HG03039 (cell line): ENCODE data around the gene CTNNA2.

Experiments used
- ATAC-seq: cut with Tn5 transposase; IDR thresholded peaks from one replicate; pipeline ENCODE4 v1.9.1; 2021; ENCODE audit warnings: mild to moderate bottlenecking, moderate library complexity; ENCODE audit not compliant: unreplicated experiment

CTNNA2 gene

DNA sequence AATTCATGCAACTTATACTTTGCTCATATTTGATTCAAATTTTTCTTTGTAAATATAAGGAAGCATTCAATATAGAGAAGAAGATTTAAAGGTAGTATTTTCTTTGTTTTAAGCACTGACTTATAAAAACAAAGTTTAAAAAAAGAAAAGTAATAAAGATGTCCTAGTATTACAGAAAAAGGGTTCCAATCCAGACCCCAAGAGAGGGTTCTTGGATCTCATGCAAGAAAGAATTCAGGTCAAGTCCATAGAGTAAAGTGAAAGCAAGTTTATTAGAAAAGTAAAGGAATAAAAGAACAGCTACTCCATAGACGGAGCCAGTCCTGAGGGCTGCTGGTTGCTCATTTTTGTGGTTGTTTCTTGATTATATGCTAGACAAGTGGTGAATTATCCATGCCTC, 267.9 kb downstream of the CTNNA2 start:
- no peak for ATAC-seq

DNA sequence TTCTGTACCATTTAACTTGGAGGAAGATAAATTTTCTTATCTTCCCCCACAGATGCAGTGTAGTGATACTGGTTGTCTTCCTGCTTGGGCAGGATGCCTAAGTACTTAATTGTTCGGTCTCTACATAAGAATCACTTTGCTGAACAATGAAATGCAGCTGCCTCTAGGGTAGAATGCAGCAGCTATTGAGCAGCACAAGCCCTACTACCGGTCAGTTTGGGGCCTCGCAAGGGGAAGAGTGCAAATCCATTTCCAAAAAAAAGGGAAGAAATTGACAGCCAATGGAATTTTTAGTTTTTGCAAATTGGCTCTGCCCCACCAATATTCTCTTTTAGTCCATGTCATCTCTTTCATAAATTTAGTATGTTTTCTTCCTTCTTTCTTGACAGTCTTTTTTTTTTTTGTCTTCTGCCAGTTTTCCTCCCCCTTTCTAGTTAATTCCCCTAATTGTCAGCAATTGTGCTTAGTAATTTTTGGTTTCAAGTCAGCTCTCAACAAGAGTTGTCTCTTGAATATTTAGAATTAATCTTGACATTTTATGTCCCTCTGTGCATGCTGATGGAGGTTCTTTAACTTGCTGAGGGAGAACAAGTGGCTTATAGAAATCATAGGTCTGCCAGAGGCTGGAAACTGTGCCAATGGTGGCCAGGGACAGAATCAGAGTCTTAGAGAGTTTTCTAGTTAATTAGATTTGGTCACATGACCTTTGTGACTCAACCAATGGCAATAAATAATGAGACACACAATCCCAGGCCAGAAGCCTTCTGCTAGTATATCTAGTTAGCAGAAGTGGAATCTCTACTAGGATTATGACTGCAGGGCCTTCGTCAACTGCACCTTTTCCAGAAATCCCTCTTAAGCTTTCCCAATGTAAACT, 270.0 kb downstream of the CTNNA2 start:
- no peak for ATAC-seq

DNA sequence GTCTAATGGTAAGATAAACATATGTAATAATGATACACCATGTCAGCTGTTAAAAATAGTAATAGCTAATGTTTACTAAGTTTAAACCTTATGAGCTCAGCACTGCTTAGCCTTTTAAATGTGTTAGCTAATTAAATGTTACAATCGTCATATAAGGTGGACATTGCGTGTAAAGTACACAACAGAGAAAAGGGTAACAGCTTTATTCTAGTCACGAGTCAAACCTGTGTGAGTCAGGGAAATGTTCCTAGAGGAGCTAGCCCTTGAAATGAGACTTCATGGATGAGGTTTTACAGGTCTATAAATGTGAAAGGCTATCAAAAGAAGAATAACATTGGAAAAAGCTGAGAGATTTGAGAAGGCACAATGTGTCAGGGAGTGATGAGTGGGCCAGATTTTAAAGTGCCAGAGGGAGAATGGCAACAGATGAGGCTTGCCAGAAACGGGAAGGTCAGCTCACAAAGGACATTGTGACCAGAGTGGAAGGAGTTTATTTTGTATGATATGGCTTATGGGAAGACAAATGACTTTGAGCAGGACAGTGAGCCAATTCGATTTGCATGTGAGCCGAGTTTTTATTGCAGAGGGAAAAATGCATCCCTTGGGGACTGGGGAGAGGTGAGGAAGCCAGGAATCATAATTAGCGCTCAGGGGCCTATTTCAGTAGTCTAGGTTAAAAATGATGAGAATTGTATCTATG, 276.3 kb downstream of the CTNNA2 start:
- ATAC-seq = no peak

DNA sequence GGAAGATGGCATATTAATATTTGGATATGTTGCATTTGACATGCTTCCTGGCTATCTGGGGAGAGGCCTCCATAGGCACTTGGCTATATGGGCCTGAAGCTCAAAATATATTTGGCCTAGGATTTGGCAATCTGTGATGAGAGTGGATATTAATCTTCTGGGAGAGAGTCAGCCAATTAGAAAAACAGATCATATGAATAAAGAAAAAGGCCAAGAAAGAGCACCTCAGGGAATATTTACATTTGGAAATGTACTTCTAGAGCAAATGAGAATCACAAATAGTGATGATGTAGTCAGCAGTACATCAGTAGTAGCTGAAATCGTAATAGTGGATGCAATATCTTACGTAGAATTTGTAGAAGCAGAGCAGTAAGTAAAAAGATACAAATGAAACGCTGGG, 277.0 kb downstream of the CTNNA2 start:
- no peak for ATAC-seq

DNA sequence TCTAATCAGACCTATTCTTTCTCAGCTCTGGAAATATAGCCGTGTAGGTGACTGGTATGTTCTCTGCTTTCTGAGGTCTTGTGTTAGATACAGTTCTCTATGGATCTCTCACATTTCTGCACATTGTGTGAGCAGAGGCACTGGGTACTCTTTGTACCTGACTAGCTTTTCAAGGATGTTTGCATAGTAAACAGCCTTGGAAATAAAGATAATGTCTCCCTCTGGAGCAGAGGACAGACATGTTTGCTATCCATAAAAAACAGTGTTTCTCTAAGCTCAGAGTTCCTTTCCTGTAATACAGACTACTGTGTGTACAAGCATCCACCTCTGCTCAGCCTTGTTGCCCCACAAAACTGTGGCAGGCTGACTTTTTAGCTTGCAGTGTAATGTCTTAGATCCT, 279.2 kb downstream of the CTNNA2 start:
- no peak for ATAC-seq

DNA sequence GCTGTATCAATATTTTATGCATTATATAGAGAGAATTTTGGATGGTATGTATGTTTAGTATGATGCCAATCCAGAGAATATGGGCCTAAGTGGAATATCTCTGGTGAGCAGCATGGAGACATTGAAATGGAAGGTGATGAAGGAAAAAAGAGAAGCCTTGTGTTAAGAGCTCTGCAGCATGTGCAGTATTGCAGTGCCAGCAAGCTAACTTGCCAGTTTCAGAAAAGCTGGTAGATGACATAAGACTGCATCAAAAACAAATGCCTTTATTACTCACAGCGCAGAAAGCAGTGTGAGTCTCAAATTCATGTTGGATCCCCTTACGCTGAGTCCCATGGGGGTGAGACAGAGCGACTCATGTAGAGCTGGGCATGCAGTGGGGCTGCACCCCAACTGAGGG, 280.2 kb downstream of the CTNNA2 start:
- no peak for ATAC-seq

DNA sequence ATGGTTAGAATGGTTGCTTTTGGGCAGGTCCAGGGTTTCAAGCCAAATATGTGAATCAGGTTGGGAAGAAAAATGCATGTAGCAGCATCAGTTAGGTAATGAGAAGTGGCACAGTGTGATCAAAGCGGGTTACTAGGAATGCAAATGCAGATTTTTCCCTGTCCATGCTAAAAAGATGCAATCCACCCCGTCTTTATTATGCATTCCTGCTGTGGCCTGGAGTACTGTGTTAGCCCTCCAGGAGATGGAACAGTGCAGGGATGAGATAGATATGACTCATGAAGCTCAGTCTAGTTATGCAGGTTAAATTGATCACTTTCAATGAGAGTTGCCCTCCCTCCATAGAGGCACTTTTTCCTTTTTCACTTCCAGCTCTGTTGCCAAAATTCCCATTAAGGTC, 283.8 kb downstream of the CTNNA2 start:
- no peak for ATAC-seq

DNA sequence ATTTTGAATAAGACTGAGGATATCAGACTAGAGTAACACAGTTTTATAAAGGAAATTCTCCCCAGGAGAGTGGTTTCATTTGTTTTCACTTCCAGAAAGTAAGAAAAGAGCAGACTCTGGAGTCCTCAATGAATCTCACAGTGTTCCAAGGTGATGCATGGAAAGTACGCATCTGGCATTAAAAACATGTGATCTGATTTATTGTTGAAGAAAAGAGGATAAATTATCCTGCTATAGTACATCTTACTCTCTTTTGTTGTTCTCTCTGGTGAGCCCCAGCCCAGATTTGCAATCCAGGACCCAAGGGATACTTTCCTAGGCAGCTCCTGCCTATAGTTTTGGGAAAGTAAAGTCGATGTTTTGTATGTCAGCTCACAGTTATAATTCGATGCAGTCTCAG, 285.9 kb downstream of the CTNNA2 start:
- no peak for ATAC-seq

DNA sequence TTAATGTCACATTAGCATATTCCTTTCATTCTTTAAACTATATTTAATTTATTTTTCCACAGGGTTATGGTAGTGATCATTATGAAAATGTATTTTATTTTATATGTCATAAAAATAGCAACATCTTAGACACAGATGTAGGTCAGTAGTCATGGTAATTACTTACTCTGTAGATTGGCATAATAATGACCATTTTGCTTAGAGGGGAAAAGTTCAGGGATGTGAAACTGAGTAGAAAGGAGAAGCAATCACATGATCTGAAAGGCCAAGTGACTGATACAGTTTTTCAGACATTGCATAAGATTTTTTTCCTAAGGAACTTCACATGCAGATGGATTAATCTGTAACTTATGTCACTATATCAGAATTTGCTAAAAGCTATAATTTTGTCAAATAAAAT, 286.9 kb downstream of the CTNNA2 start:
- no peak for ATAC-seq

DNA sequence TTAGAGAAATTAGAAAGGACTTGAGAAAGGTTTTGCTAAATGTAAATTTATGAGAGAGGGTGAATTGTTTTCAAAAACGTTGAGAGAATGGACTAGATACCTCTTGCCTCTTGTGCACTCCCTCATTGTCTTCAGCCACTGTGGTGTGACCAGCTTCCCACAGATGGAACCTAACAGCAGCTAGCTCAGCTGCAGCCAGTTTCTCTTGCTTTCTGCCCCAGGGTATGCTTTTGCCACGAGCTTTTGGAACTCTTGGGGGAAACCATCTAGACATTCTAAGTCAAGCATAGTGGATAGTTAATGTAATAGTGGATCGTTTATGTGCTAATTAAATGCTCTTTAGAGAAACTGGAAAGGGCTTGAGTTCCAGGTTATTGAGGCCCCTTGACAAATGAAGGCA, 288.2 kb downstream of the CTNNA2 start:
- no peak for ATAC-seq

DNA sequence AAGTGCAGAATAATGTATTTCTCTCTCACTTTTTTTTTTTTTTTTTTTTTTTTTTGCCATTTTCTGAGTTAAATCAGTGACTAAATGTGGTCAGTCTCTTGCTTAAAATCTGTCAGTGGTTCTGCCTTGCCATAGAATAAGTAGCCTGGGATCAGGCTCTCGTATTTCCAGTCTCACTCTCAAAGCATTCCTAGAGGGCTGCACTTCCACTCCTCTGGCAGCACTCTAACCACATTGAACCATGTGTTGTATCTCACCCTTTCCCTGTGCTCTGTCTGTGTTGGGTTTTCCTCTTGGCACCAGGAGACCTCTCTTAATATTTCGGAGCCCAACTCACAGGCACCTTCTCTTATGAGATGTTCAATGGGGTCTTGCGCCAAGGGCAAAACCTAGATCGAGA, 304.4 kb downstream of the CTNNA2 start:
- ATAC-seq = no peak

DNA sequence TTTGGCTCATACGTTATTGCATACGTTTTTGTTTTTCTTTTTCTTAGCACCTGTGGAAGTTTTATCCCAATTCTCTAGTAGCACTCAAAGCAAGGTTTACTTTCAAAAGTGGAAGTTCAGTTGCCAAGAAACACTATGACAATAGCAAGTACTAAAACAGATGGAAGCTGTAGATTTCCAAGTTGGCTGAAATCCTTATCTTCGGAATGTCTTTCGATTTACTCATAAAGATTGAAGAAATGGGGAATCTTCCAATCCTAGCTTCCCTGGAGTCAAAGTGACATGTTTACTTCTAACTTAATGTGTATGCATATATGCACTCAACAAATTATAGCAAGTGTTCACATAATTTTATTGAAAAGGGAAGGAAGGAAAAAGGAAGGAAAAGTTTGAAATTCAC, 307.4 kb downstream of the CTNNA2 start:
- ATAC-seq = no peak

DNA sequence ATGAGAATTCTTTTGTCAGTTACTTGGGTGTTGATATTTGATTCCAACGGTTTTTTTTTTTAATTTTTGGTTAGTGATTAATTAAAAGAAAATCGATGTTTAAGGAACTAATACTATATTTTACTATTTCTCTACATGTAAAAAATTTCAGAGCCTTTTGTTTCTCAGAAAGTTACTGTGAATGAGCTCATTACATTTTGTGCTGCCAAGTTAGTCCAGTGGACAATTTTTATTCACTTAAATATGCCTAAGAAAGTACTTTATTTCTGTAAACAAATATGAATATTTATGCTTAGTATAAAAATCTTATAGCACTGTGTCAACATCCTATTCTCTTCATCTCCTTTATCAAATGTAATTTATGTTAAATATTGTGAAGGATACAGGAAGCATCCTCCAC, 309.3 kb downstream of the CTNNA2 start:
- no peak for ATAC-seq

DNA sequence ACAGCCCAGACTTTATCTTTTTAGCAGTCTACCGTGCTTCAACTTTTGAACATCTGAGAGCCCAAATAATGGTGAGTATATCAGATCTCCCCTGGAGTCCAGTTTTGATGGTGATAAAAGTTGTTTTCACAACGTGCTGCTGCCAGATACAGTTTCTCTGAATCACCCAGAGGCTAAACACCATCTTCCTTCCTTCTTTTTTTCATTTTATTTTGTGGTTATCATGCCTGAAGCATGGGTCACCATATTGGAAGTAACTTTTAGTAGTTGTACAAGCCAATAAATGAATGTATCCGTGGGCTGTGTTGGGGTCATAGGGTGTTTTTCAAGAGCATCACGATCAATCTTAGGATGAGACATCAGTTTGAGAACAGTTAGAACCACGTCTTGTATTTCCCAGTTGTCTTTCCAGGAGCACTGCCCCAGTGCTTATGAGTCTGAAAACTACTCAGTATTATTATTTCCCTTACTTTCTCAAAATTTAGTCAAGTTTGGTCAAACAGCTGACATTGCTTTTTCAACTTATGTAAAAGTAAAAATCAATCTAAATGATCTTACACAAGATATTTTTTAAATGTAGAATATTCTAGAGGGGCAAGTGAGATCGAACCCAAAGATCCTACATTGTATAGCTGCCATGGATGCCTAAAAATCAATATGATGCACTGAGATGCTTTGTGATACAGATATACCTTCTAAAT, 311.4 kb downstream of the CTNNA2 start:
- no peak for ATAC-seq

DNA sequence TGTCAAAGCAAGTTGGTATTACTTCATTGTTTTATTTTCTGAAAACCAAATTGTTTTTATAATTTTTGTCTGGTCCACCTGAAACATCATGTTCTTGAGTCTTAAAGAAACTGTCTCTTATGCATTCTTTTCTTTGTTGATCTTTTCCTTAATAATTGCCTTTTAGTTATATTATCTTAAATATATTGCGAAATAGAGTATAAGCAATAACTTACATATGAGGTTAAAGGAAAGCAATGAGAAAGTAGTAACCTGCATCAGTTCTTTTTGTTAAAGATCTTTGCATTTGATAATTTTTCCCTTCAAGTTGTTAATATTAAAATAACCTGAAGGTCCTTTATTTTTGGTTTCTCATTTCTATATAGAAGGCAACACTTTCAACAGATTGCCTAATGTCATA, 315.0 kb downstream of the CTNNA2 start:
- ATAC-seq = no peak

DNA sequence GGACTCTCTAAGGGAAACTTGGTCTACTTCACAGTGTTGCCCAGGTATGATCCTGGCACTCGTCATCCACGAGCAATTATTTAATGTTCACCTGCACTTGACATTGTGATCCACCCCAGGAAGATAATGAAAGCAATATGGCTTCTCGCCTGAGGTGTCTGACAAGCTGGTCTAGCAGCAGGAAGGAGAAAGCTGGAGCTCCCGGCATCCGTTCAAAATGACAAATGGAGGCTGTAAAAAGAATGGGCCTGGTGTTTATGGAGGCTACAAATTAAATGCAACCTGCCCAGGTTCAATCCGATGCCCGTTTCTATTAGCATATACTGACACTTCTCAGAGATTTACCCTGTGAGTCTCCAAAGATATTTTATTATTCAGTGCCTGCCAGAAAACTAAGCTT, 317.6 kb downstream of the CTNNA2 start:
- ATAC-seq = no peak

DNA sequence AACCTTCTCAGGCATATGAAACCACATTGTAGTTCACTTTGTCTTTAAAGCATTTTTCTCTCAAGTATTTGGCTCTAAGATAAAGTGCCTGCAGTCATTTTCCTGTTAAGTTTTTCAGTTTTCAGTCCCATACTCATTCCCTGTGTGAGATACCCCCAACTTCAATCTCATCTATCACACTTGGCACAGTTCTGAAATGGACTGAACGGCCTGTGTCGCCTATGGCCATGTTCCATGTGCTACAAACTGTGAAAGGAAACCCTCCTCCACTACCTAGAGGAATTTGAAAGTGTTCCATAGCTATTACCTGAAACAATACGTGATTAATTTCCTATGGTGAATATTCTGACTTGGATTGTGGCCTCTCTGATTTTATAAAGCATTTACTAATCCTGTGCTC, 319.1 kb downstream of the CTNNA2 start:
- ATAC-seq = no peak

DNA sequence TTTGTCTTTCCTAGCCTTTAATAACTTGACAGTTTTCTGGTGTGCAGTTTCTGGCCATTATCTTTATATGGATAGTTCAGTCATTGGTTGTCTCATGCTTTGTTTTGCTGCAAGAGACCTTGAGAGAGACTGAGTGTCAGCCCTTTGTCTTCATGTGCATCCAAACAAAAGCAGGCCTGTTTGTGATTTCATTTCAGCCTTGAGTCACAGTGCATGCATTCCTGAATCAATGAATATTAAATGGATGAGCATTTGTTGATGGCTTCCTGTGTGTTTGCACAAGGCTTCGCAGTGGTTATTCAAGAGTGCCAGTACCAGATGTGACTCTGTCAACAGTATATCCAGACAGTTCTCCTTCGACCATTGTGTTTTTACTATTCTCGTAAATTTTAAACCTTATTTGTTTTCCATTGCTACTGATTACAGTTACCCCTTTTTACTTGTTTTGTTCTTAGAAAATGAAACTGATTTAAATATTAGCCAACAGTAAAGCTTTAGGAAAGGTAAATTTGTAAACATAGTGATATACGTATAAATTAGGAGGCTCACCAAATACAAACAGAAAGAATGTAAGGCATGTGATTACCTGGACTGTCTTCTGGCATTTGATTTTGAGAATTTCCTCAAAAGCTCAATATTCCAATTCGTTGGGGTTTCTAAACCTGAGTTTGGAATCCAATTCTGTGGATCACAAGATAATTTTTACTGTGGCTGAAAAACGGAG, 319.8 kb downstream of the CTNNA2 start:
- no peak for ATAC-seq

DNA sequence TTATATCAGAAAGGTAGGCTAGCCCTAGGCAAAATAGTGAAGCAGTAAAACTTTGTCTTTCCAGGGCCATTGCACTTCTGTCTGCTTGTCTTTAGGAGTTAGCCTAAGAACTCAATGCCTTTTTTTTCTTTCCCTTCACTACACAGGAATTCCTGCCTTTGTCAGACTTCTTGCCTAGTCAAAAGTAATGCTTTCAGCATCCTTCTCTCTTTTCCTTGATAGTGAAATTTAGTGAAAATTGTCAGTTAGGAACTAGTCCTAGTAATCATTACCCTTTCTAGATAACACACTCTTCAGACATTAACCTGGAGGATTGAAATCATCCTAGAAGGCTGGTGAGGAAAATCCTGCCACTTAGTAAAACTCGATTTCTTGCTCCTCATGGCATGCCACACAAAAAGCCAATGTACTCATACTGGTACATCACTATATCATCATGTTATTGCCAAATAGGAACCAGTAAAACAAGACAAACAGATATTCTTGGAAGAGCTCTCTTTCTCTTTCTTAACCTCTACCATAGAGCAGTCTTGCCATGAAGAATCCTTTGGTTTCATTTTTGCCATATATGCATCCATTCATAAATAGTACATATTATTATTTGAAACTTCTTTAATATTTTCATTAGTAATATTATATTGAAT, 320.5 kb downstream of the CTNNA2 start:
- ATAC-seq = no peak

DNA sequence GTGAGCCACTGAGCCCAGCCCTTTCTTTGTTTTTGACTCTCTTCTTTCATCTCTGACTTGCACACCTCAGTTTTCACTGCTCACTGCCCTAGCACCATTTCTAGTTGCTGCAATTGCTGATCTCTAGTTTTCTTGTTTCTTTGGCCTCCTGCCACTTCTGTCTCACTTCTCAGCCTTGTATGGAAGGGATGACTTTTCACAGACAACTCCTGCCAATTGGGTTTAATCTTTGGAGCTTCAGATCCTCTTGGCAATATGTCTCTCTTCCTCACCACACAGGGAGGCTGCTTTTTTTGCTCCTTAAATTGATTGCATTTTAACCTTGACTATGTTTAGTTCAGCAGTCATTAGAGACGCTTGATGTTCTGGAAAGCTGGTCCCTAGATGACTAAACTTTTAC, 323.1 kb downstream of the CTNNA2 start:
- ATAC-seq = no peak

DNA sequence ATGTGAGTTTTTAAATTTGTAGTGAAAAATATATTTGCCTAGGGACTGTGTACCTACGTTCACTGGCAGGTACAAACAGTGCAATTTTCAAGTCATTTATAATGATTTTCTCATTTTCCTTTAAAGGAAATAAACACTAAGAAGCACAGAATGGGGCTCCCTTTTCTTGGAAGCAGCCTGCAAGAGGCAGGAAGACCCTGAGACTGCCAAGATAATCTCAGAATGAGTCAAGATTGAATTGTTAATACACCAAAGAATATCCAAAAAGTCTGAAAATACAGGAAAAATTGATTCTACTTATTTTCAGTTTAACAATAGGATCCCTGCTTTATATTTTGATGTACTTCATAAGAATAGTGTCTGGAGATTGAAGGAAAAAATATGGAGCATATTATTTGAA, 331.2 kb downstream of the CTNNA2 start:
- no peak for ATAC-seq
